Putamen (tissue), 1 donor: Measurements from ENCODE around the gene ENPP7.

Experiments used
- DNase-seq: peaks from one replicate; pipeline ENCODE4 v3.0.0-alpha.2; 2016; ENCODE audit warnings: low spot score

ENPP7 gene

DNA sequence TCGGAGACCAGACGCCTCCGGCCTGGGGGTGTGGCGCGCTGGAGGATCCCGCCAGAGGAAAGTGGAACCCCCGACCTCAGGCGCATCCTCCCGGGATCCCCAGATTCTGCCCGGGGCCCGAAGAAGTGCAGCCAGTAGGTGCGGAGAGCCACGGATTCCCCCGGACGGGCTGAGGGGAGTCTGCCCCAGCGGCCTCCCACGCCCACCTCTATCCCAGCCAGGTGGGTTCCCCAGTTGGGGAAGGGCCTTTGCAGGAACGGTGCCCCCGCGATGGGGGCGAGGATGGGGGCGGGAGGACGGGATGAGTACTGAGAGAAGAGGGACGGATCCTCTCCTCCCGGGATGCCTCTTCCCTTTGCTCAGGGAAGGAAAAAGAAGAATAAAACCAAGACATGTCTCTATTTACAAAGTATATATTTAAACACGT is 61.0 kb downstream of the ENPP7 start:
- no peak for DNase-seq
